Esophagus squamous epithelium (tissue), 5 donors: ENCODE results near the gene ATP7A. TPM values are rescaled to one million over a fixed set of nuclear protein-coding genes. Genes with fewer than 3 reads are reported as not detected.
"Not testable (repeated sequence)": the region's sequence is repeated elsewhere in the genome, so short reads cannot be mapped to it uniquely, and the experiment has no call there.

ENCODE experiments used
- DNase-seq: peaks from one replicate; lab custom pipeline; 2025; lab: John Stamatoyannopoulos, UW
- H3K27ac ChIP-seq, 4 donors: fragments of 200-600 bp; sonication (generic); one replicate each; pipeline ENCODE4 v1.5.1; 2016 to 2019; ENCODE audit warnings: mild to moderate bottlenecking in 1 of 4
- H3K27me3 ChIP-seq, 4 donors: fragments of 200-600 bp; sonication (generic); 1 replicate in 3 of 4; 2 replicates in 1 of 4; pipeline versions ENCODE4 v1.5.1 to v1.6.0; 2017 to 2021; ENCODE audit warnings: antibody characterized with exemption in 1 of 4
- H3K36me3 ChIP-seq, 3 donors: fragments of 200-600 bp; sonication (generic); one replicate each; pipeline ENCODE4 v1.5.1; 2016 to 2019
- H3K4me1 ChIP-seq, 3 donors: fragments of 200-600 bp; sonication (generic); one replicate each; pipeline ENCODE4 v1.5.1; 2017 to 2019
- H3K4me3 ChIP-seq, 4 donors: fragments of 200-600 bp; sonication (generic); 1 replicate in 3 of 4; 2 replicates in 1 of 4; pipeline ENCODE4 v1.5.1; 2016 to 2019; ENCODE audit warnings: mild to moderate bottlenecking in 2 of 4, moderate library complexity in 1 of 4
- H3K9me3 ChIP-seq, 3 donors: fragments of 200-600 bp; sonication (generic); one replicate each; pipeline ENCODE4 v1.5.1; 2016 to 2019
- POLR2A ChIP-seq, 4 donors: fragments of 450-650 bp; IDR thresholded peaks; one replicate each; pipeline ENCODE4 v1.6.1; 2017; ENCODE audit warnings: antibody characterized with exemption in 4 of 4, mild to moderate bottlenecking in 4 of 4, moderate library complexity in 3 of 4
- WGBS, 2 donors: methylation state at CpG; one replicate each; pipeline ENCODE4 v1.1.5; 2018; 5-methylcytosine and 5-hydroxymethylcytosine counted together
- intact Hi-C: fragments of 100-400 bp; cut with DNase I; formaldehyde crosslinking; loops from one replicate; pipeline ENCODE4 v1.15.0; 2022
- total RNA-seq, 4 donors: library from RNA; depleted of rRNA; stranded (reverse); fragments of >200 nt; gene quantifications; one replicate each; pipeline ENCODE4 v1.1.0, GENCODE V29; 2016
- TF ChIP-seq, protein P1 (sequence below), 6 experiments: fragments of 450-650 bp in 4 of 6; fragments of 200-600 bp in 2 of 6; sonication (generic) in 2 of 6; IDR thresholded peaks; one replicate each; pipeline ENCODE4 v1.5.1; 2016 to 2019; ENCODE audit warnings: antibody characterized with exemption in 6 of 6, mild to moderate bottlenecking in 4 of 6, moderate library complexity in 4 of 6
- donor health status: DM: yes; HTN: yes; CAD: no.

Gene ATP7A
- 10 to 100 TPM in 3 of 4 donors, 1 to 10 TPM in 1; 9.4 to 14.7 (median 11.1) TPM for total RNA-seq

GRCh38 chrX:77910108-77910840 is at the start of gene ATP7A:
ATP7A (plus strand) TSS chrX:77910693; CDS start chrX:77971642, 60,949 bp downstream.
- intact Hi-C loops, result no loop called here
- peak within 1 kb of the TSS; percentile 61 to 86 (median 84) for H3K27ac ChIP-seq
- WGBS, 2 donors, result 0 to 43% methylated on average over 3 to 32 of the region's 36 CpGs
- peak within 1 kb of the TSS; percentile 36 to 67 (median 52) for H3K4me3 ChIP-seq
- TF ChIP-seq, protein P1, sequence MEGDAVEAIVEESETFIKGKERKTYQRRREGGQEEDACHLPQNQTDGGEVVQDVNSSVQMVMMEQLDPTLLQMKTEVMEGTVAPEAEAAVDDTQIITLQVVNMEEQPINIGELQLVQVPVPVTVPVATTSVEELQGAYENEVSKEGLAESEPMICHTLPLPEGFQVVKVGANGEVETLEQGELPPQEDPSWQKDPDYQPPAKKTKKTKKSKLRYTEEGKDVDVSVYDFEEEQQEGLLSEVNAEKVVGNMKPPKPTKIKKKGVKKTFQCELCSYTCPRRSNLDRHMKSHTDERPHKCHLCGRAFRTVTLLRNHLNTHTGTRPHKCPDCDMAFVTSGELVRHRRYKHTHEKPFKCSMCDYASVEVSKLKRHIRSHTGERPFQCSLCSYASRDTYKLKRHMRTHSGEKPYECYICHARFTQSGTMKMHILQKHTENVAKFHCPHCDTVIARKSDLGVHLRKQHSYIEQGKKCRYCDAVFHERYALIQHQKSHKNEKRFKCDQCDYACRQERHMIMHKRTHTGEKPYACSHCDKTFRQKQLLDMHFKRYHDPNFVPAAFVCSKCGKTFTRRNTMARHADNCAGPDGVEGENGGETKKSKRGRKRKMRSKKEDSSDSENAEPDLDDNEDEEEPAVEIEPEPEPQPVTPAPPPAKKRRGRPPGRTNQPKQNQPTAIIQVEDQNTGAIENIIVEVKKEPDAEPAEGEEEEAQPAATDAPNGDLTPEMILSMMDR (IDR thresholded peaks at IDR 0.05), result peak; percentile 25 to 62 (median 53)
- peak in 2 of 4 donors; percentile 26 to 69 for TF ChIP-seq POLR2A (IDR thresholded peaks at IDR 0.05)
- H3K4me1 ChIP-seq, result peaks cover 0 to 32% (median 3%) of the 10 kb centered on the region in 3 donors
- peaks cover 0 to 15% (median 0%) of the 10 kb centered on the region in 3 donors for H3K36me3 ChIP-seq
- no peaks in the 10 kb centered on the region for H3K9me3 ChIP-seq
- DNase-seq, result peak; percentile 37
- H3K27me3 ChIP-seq, result no peaks in the 10 kb centered on the region

- no peak for TF ChIP-seq POLR2A (IDR thresholded peaks at IDR 0.05)
- TF ChIP-seq, protein P1 (IDR thresholded peaks at IDR 0.05), result no peak
- intact Hi-C loops, result no loop called here
- no peak overlapping the region for H3K4me3 ChIP-seq
- H3K4me1 ChIP-seq, result no peaks in the 10 kb centered on the region
- no peak for DNase-seq
- no peaks in the 10 kb centered on the region for H3K27me3 ChIP-seq
- no peaks in the 10 kb centered on the region for H3K9me3 ChIP-seq
- H3K27ac ChIP-seq, result no peak overlapping the region
- WGBS, 2 donors, result 92 to 93% methylated on average over 8 of the region's 8 CpGs
- peaks cover 0 to 41% (median 0%) of the 10 kb centered on the region in 3 donors for H3K36me3 ChIP-seq
Observed at GRCh38 chrX:77875372-77875771, 35.1 kb upstream of the ATP7A start.

DNA sequence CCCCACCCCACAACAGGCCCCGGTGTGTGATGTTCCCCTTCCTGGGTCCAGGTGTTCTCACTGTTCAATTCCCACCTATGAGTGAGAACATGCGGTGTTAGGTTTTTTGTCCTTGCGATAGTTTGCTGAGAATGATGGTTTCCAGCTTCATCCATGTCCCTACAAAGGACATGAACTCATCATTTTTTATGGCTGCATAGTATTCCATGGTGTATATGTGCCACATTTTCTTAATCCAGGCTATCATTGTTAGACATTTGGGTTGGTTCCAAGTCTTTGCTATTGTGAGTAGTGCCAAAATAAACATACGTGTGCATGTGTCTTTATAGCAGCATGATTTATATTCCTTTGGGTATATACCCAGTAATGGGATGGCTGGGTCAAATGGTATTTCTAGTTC is 29.1 kb upstream of the ATP7A start:
- H3K36me3 ChIP-seq, intact Hi-C loops, H3K4me1 ChIP-seq, H3K27me3 ChIP-seq, DNase-seq, H3K9me3 ChIP-seq, H3K27ac ChIP-seq, H3K4me3 ChIP-seq: not testable (repeated sequence)
- WGBS, 2 donors, result 63 to 83% methylated on average over 3 to 4 of the region's 4 CpGs

GRCh38 chrX:77892887-77893286 is 17.6 kb upstream of the ATP7A start:
- no peak for TF ChIP-seq POLR2A (IDR thresholded peaks at IDR 0.05)
- TF ChIP-seq, protein P1 (IDR thresholded peaks at IDR 0.05), result no peak
- H3K4me1 ChIP-seq, result peaks cover 0 to 28% (median 0%) of the 10 kb centered on the region in 3 donors
- no peak for DNase-seq
- H3K36me3 ChIP-seq, result no peaks in the 10 kb centered on the region
- H3K27me3 ChIP-seq, result no peaks in the 10 kb centered on the region
- no peak overlapping the region for H3K4me3 ChIP-seq
- intact Hi-C loops, result no loop called here
- WGBS, 2 donors, result 86 to 93% methylated on average over 2 of the region's 2 CpGs
- H3K27ac ChIP-seq, result no peak overlapping the region
- H3K9me3 ChIP-seq, result no peaks in the 10 kb centered on the region

DNA sequence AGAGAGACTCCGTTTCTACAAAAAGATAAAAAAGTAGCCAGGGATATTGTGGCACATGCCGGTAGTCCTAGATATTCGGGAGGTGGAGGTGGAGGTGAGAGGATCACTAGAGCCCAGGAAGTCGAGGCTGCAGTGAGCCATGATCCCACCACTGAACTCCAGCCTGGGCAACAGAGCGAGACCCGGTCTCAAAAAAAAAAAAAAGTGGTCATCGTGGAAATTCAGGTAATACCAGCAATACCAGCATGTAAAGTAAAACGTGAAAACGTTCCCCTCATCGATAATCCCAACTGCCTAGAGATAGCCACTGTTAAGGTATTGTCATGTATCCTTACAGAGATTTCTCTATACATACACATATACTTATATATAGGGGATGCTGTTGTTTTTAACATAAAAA is 16.8 kb upstream of the ATP7A start:
- H3K27ac ChIP-seq, result peak overlapping the region in 2 of 4 donors; percentile 95 to 97
- peak overlapping the region in 2 of 4 donors; percentile 64 to 68 for H3K4me3 ChIP-seq
- intact Hi-C loops, result no loop called here
- H3K36me3 ChIP-seq, result no peaks in the 10 kb centered on the region
- DNase-seq, result no peak
- peaks cover 0 to 28% (median 0%) of the 10 kb centered on the region in 3 donors for H3K4me1 ChIP-seq
- WGBS, 2 donors, result 47 to 73% methylated on average over 8 to 10 of the region's 10 CpGs
- TF ChIP-seq POLR2A (IDR thresholded peaks at IDR 0.05), result no peak
- TF ChIP-seq, protein P1 (IDR thresholded peaks at IDR 0.05), result no peak
- no peaks in the 10 kb centered on the region for H3K27me3 ChIP-seq
- no peaks in the 10 kb centered on the region for H3K9me3 ChIP-seq
